Psoas muscle (tissue), 8 donors: Measurements from ENCODE around the gene ODAD2. TPM values are rescaled to one million over a fixed set of nuclear protein-coding genes. Genes with fewer than 3 reads are reported as not detected.

Experiments
- ATAC-seq, 4 donors: fragments of 200-7000 bp; cut with Tn5 transposase; one replicate each; pipeline ENCODE4 v1.9.1; 2020; ENCODE audit warnings: moderate library complexity in 3 of 4, mild to moderate bottlenecking in 2 of 4
- DNase-seq, 2 donors: peaks; one replicate each; pipeline ENCODE4 v3.0.0-alpha.2; 2020
- H3K27ac ChIP-seq: fragments of 200-600 bp; one replicate; pipeline ENCODE4 v1.8.0; 2022
- H3K27me3 ChIP-seq, 3 donors: fragments of 200-600 bp in 1 of 3; one replicate each; pipeline versions ENCODE4 v1.6.1 to v1.8.0; 2013 to 2022; ENCODE audit warnings: low read length in 2 of 3, mild to moderate bottlenecking in 2 of 3, moderate library complexity in 1 of 3; ENCODE audit not compliant: insufficient read depth in 3 of 3
- H3K36me3 ChIP-seq, 2 donors: fragments of 200-600 bp in 1 of 2; one replicate each; pipeline versions ENCODE4 v1.6.1 to v1.8.0; 2013 to 2022; ENCODE audit warnings: low read depth in 1 of 2, mild to moderate bottlenecking in 1 of 2, moderate library complexity in 1 of 2; ENCODE audit not compliant: insufficient read depth in 1 of 2
- H3K4me1 ChIP-seq: fragments of 200-600 bp; one replicate; pipeline ENCODE4 v1.8.0; 2022
- H3K4me3 ChIP-seq: fragments of 200-600 bp; one replicate; pipeline ENCODE4 v1.8.0; 2022; ENCODE audit warnings: mild to moderate bottlenecking
- H3K9me3 ChIP-seq: fragments of 200-600 bp; one replicate; pipeline ENCODE4 v1.8.0; 2022
- WGBS, 3 donors: extraction: QIAGEN DNeasy Blood & Tissue Kit; methylation state at CpG; one replicate each; pipeline versions ENCODE4 v1.1.6 to v1.1.7; 2013; 5-methylcytosine and 5-hydroxymethylcytosine counted together
- intact Hi-C, 2 donors: fragments of 100-400 bp; cut with DNase I; formaldehyde crosslinking; loops; one replicate each; pipeline versions ENCODE4 v1.11.0 to v1.14.2; 2022
- long read RNA-seq, 2 donors: library from polyadenylated mRNA; unstranded; transcript quantifications; one replicate each; pipeline ENCODE4 v2.0.0, GENCODE V29; 2021
- polyA plus RNA-seq, 3 donors: library from polyadenylated mRNA; stranded (reverse); fragments of 200-250 nt; gene quantifications; one replicate each; pipeline ENCODE4 v1.2.3, GENCODE V29; 2013
- total RNA-seq, 4 donors: library from RNA; stranded (reverse); fragmentation: NEBNext Ultra II Directional in 2 of 4; extraction: Animal tissue kit (Norgen Biotek cat#: 25700) in 2 of 4; gene quantifications; one replicate each; pipeline versions ENCODE4 v1.2.1 to v1.2.4, GENCODE V29; 2021 to 2023
- TF ChIP-seq, protein P1 (sequence below): fragments of 200-600 bp; IDR thresholded peaks from one replicate; pipeline ENCODE4 v1.8.0; 2022; ENCODE audit warnings: antibody characterized with exemption
- donor health status: healthy with polysubstance abuse.
- donor health status: DM: no; HTN: no; CAD: no; lungs with moderate emphysema.
- donor health status: Bipolar disorder and iron deficiency.
- donor health status: healthy.
- donor health status: DM: yes; HTN: yes; CAD: no.
- donor health status: DM: no; HTN: no; CAD: no.
- donor health status: DM: no; HTN: no; CAD: no.
- donor health status: DM: yes; HTN: yes; CAD: no.

ODAD2 gene, protein sequence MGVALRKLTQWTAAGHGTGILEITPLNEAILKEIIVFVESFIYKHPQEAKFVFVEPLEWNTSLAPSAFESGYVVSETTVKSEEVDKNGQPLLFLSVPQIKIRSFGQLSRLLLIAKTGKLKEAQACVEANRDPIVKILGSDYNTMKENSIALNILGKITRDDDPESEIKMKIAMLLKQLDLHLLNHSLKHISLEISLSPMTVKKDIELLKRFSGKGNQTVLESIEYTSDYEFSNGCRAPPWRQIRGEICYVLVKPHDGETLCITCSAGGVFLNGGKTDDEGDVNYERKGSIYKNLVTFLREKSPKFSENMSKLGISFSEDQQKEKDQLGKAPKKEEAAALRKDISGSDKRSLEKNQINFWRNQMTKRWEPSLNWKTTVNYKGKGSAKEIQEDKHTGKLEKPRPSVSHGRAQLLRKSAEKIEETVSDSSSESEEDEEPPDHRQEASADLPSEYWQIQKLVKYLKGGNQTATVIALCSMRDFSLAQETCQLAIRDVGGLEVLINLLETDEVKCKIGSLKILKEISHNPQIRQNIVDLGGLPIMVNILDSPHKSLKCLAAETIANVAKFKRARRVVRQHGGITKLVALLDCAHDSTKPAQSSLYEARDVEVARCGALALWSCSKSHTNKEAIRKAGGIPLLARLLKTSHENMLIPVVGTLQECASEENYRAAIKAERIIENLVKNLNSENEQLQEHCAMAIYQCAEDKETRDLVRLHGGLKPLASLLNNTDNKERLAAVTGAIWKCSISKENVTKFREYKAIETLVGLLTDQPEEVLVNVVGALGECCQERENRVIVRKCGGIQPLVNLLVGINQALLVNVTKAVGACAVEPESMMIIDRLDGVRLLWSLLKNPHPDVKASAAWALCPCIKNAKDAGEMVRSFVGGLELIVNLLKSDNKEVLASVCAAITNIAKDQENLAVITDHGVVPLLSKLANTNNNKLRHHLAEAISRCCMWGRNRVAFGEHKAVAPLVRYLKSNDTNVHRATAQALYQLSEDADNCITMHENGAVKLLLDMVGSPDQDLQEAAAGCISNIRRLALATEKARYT
- total RNA-seq (under 1 TPM in 2 of 4 donors, not detected in 2; 0.08 to 0.09 TPM), polyA plus RNA-seq (under 1 TPM in 1 of 3 donors, not detected in 2; 0.03 TPM)
- long read RNA-seq, donor 1, result 0 reads
- long read RNA-seq, donor 2, result 0 reads

DNA sequence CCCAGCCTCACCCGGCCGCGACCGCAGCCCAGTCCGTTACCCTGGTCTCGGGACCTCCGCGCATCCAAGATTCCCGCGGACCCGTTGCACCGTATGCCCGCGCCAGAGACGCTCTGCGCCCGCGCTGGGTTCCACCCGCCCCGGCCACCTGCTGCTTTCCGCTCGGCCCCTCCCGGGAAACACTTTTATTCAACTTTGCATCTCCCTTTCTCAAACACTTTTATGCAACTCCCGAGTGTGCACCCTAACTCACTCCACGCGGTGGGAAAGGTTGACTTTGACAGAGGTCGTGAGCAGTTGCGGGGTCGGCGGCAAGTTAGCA lies at the start of gene ODAD2:
Gene ODAD2, minus strand, starts transcription at position 126 of the 322 bp plus-strand sequence. CDS start 3,937 bp downstream, outside the sequence.
- H3K27ac ChIP-seq, result no peak within 1 kb of the TSS
- peak within 1 kb of the TSS; percentile 70 for H3K4me3 ChIP-seq
- H3K4me1 ChIP-seq, result no peaks in the 10 kb centered on the region
- TF ChIP-seq, protein P1, sequence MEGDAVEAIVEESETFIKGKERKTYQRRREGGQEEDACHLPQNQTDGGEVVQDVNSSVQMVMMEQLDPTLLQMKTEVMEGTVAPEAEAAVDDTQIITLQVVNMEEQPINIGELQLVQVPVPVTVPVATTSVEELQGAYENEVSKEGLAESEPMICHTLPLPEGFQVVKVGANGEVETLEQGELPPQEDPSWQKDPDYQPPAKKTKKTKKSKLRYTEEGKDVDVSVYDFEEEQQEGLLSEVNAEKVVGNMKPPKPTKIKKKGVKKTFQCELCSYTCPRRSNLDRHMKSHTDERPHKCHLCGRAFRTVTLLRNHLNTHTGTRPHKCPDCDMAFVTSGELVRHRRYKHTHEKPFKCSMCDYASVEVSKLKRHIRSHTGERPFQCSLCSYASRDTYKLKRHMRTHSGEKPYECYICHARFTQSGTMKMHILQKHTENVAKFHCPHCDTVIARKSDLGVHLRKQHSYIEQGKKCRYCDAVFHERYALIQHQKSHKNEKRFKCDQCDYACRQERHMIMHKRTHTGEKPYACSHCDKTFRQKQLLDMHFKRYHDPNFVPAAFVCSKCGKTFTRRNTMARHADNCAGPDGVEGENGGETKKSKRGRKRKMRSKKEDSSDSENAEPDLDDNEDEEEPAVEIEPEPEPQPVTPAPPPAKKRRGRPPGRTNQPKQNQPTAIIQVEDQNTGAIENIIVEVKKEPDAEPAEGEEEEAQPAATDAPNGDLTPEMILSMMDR, result no peak
- WGBS, 3 donors, result 3 to 5% (median 5%) methylated on average over 23 to 30 of the region's 30 CpGs
- no peaks in the 10 kb centered on the region for H3K36me3 ChIP-seq
- intact Hi-C loops, result no loop called here
- DNase-seq, result no peak
- H3K9me3 ChIP-seq, result no peaks in the 10 kb centered on the region
- no peak for ATAC-seq
- H3K27me3 ChIP-seq, result peaks cover 0 to 35% (median 4%) of the 10 kb centered on the region in 3 donors

DNA sequence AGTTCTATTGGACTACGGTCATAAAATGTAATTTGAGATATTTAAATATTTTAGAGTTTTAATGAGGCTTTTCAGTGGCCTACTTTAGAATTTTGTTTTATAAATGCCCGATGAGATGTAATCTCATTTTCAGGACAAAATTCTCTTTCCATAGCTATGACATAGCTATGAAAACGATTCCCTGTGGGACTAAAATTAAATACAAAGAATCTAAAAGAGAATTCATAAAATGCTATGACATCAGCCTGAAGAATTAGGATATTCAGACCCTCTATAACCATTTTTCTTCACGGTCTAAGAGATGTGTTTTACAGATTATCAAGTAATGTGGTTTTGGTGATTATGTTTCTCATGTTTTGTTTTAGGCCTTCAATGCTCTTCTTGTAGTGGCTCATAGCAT lies 48.2 kb upstream of the ODAD2 start:
- no peak overlapping the region for H3K27ac ChIP-seq
- no peaks in the 10 kb centered on the region for H3K9me3 ChIP-seq
- ATAC-seq (no peak), DNase-seq (no peak)
- no peaks in the 10 kb centered on the region for H3K4me1 ChIP-seq
- TF ChIP-seq, protein P1, result no peak
- H3K4me3 ChIP-seq, result no peak overlapping the region
- no peaks in the 10 kb centered on the region for H3K36me3 ChIP-seq
- no peaks in the 10 kb centered on the region for H3K27me3 ChIP-seq
- intact Hi-C loops, result no loop called here
- WGBS, 3 donors, result 25 to 32% (median 30%) methylated on average over 4 of the region's 4 CpGs

DNA sequence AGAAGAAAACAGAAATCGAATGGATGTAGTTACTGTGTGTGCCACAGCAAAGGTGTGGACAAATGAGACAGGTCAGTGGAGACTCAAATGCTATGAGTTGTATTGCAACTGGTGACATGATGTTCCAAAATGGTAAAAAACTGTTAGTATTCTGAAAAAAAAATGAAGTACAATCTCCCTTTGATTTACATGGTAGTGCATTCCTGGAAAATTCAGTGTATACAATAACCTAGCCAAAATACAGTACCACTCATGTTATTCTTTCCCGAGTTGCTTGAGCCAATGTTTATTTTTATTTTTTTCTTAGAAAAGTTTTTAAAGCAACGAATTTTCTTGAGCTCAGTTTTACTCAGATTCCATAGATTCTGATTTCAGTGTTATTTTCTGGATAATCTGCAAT lies 47.7 kb upstream of the ODAD2 start:
- no peak overlapping the region for H3K4me3 ChIP-seq
- no peak overlapping the region for H3K27ac ChIP-seq
- DNase-seq (no peak), ATAC-seq (no peak)
- TF ChIP-seq, protein P1, result no peak
- intact Hi-C loops, result no loop called here
- WGBS, 3 donors, result 35 to 52% (median 40%) methylated on average over 3 of the region's 3 CpGs
- no peaks in the 10 kb centered on the region for H3K27me3 ChIP-seq
- H3K9me3 ChIP-seq, result no peaks in the 10 kb centered on the region
- H3K36me3 ChIP-seq, result no peaks in the 10 kb centered on the region
- H3K4me1 ChIP-seq, result no peaks in the 10 kb centered on the region

DNA sequence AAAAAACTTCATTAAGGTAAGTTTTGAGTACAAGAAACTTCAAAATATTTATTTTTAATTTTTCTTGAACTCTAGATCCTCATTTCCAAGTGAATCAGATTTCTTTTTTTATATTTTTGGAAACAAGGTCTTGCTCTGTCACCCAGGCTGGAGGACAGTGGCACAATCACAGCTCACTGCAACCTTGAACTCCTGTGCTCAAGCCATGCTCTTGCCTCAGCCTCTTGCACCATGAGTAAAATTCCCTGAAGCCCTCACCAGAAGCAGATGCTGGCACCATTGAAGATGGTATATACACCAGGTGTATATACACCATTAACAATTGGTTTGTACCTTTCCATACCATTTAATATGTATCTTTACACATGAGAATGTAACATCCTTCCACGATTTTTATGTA lies 45.1 kb upstream of the ODAD2 start:
- TF ChIP-seq, protein P1, result no peak
- DNase-seq (no peak), ATAC-seq (no peak)
- 62 to 75% (median 66%) methylated on average over 1 of the region's 1 CpG for WGBS, 3 donors
- Histone ChIP-seq H3K27ac (no peak overlapping the region), H3K4me3 (no peak overlapping the region), H3K4me1 (no peaks in the 10 kb centered on the region), H3K36me3 (no peaks in the 10 kb centered on the region), H3K9me3 (no peaks in the 10 kb centered on the region), H3K27me3 (peaks cover 0 to 8% (median 0%) of the 10 kb centered on the region in 3 donors)
- intact Hi-C loops, result no loop called here
